GM10266 (cell line): Measurements from ENCODE around the gene TBC1D10A.

Experiments used
- DNase-seq: peaks from one replicate; pipeline ENCODE4 v3.0.0; 2012; ENCODE audit errors: extremely low spot score
- CTCF ChIP-seq: IDR thresholded peaks from 2 replicates; pipeline ENCODE4 v1.5.1; 2012; ENCODE audit warnings: mild to moderate bottlenecking, low read depth; ENCODE audit not compliant: control insufficient read depth, insufficient read depth; ENCODE audit errors: missing control alignments

The TBC1D10A gene

GRCh38 chr22:30305906-30306626, 20.7 kb downstream of the TBC1D10A start:
- no peak for TF ChIP-seq CTCF
- no peak for DNase-seq

GRCh38 chr22:30305519-30305905, 21.2 kb downstream of the TBC1D10A start:
- DNase-seq = peak; percentile 57
- TF ChIP-seq CTCF = no peak

- DNase-seq = no peak
- no peak for TF ChIP-seq CTCF
These were observed 22.1 kb downstream of the TBC1D10A start for GRCh38 chr22:30304495-30305244.

GRCh38 chr22:30302810-30303138, 24.0 kb downstream of the TBC1D10A start:
- TF ChIP-seq CTCF = no peak
- DNase-seq = no peak

- no peak for DNase-seq
- no peak for TF ChIP-seq CTCF
These were observed 24.5 kb downstream of the TBC1D10A start for GRCh38 chr22:30301995-30302809.

- DNase-seq = no peak
- no peak for TF ChIP-seq CTCF
These were observed 27.4 kb downstream of the TBC1D10A start for GRCh38 chr22:30299322-30299721.

- no peak for TF ChIP-seq CTCF
- DNase-seq = no peak
These were observed 28.6 kb downstream of the TBC1D10A start for GRCh38 chr22:30297991-30298701.
